CD14-positive monocyte (primary cell): ENCODE measurements around the gene RELN. TPM values are rescaled to one million over a fixed set of nuclear protein-coding genes. Genes with fewer than 3 reads are reported as not detected.

ENCODE experiments used
- DNase-seq, 3 donors: peaks; one replicate each; pipeline ENCODE4 v3.0.0-alpha.2; 2011 to 2022
- H2AFZ ChIP-seq: 2 replicates; pipeline ENCODE4 v1.6.0; 2012; ENCODE audit warnings: mild to moderate bottlenecking, low read depth, low read length, inconsistent platforms; ENCODE audit not compliant: insufficient read depth, poor library complexity, severe bottlenecking
- H3K27ac ChIP-seq, 2 donors: 1 replicate in 1 of 2; 2 replicates in 1 of 2; pipeline ENCODE4 v1.5.1; 2012 to 2013; ENCODE audit warnings: low read length in 2 of 2, control low read depth in 1 of 2, inconsistent platforms in 1 of 2, low read depth in 1 of 2, mild to moderate bottlenecking in 1 of 2
- H3K27me3 ChIP-seq, 2 donors: one replicate each; pipeline versions ENCODE4 v1.6.0 to v1.6.1; 2011 to 2013; ENCODE audit warnings: low read length in 2 of 2; ENCODE audit not compliant: control insufficient read depth in 2 of 2, insufficient read depth in 2 of 2
- H3K36me3 ChIP-seq, 2 donors: replicated peaks in 1 of 2; 1 replicate in 1 of 2; 2 replicates in 1 of 2; pipeline versions ENCODE4 v1.5.1 to v1.6.1; 2012 to 2013; ENCODE audit warnings: low read length in 2 of 2, control low read depth in 1 of 2, inconsistent platforms in 1 of 2, mild to moderate bottlenecking in 1 of 2; ENCODE audit not compliant: insufficient read depth in 2 of 2, control insufficient read depth in 1 of 2
- H3K4me1 ChIP-seq, 2 donors: 1 replicate in 1 of 2; 2 replicates in 1 of 2; pipeline versions ENCODE4 v1.5.1 to v1.6.1; 2012 to 2013; ENCODE audit warnings: low read length in 2 of 2, control low read depth in 1 of 2, inconsistent platforms in 1 of 2, mild to moderate bottlenecking in 1 of 2, moderate library complexity in 1 of 2; ENCODE audit not compliant: insufficient read depth in 2 of 2, control insufficient read depth in 1 of 2
- H3K4me2 ChIP-seq: replicated peaks from 2 replicates; pipeline ENCODE3; 2012; ENCODE audit warnings: low read length, moderate library complexity, mild to moderate bottlenecking; ENCODE audit not compliant: poor library complexity, severe bottlenecking; ENCODE audit errors: extremely low read depth
- H3K4me3 ChIP-seq, 3 experiments: fragments of 200-600 bp in 1 of 3; sonication (generic) in 1 of 3; replicated peaks in 1 of 3; 1 replicate in 2 of 3; 2 replicates in 1 of 3; pipeline ENCODE4 v1.5.1; 2011 to 2013; ENCODE audit warnings: low read length in 3 of 3, mild to moderate bottlenecking in 3 of 3, control low read depth in 2 of 3, low read depth in 2 of 3, inconsistent platforms in 1 of 3, moderate library complexity in 1 of 3
- H3K79me2 ChIP-seq: 2 replicates; pipeline ENCODE4 v1.6.0; 2012; ENCODE audit warnings: mild to moderate bottlenecking, control low read depth, inconsistent platforms, low read length, moderate library complexity; ENCODE audit not compliant: insufficient read depth
- H3K9ac ChIP-seq: 2 replicates; pipeline ENCODE4 v1.6.0; 2017; ENCODE audit warnings: low read length, mild to moderate bottlenecking; ENCODE audit not compliant: insufficient read depth, poor library complexity, severe bottlenecking
- H3K9me3 ChIP-seq, 2 donors: replicated peaks in 1 of 2; 1 replicate in 1 of 2; 2 replicates in 1 of 2; pipeline versions ENCODE4 v1.5.1 to v1.6.1; 2012 to 2013; ENCODE audit warnings: low read length in 2 of 2, control low read depth in 1 of 2; ENCODE audit not compliant: control insufficient read depth in 1 of 2, insufficient read depth in 1 of 2
- H4K20me1 ChIP-seq: 2 replicates; pipeline ENCODE4 v1.6.0; 2012; ENCODE audit warnings: mild to moderate bottlenecking, low read length, control low read depth, moderate library complexity; ENCODE audit not compliant: insufficient read depth
- H3K27ac Mint-ChIP-seq, 7 donors: one replicate each; pipeline ENCODE4 v1.8.0; 2020; ENCODE audit warnings: mild to moderate bottlenecking in 7 of 7, mixed read lengths in 7 of 7, moderate library complexity in 6 of 7, inconsistent platforms in 2 of 7
- H3K27me3 Mint-ChIP-seq, 3 donors: one replicate each; pipeline ENCODE4 v1.8.0; 2021 to 2022; ENCODE audit warnings: low read depth in 3 of 3, mild to moderate bottlenecking in 3 of 3, mixed read lengths in 3 of 3, moderate library complexity in 3 of 3, inconsistent platforms in 1 of 3
- H3K36me3 Mint-ChIP-seq, 2 donors: one replicate each; pipeline ENCODE4 v1.8.0; 2020; ENCODE audit warnings: mixed read lengths in 2 of 2, inconsistent platforms in 1 of 2, mild to moderate bottlenecking in 1 of 2
- H3K4me1 Mint-ChIP-seq: one replicate; pipeline ENCODE4 v1.8.0; 2020; ENCODE audit warnings: mild to moderate bottlenecking, mixed read lengths
- H3K4me3 Mint-ChIP-seq, 2 donors: one replicate each; pipeline ENCODE4 v1.8.0; 2020; ENCODE audit warnings: mild to moderate bottlenecking in 2 of 2, mixed read lengths in 2 of 2, moderate library complexity in 1 of 2
- H3K9me3 Mint-ChIP-seq, 7 donors: one replicate each; pipeline ENCODE4 v1.8.0; 2020 to 2022; ENCODE audit warnings: mixed read lengths in 7 of 7, mild to moderate bottlenecking in 6 of 7, moderate library complexity in 6 of 7, inconsistent platforms in 2 of 7
- CTCF ChIP-seq: fragments of 200-600 bp; IDR thresholded peaks from one replicate; pipeline ENCODE4 v1.8.0; 2022; ENCODE audit warnings: antibody characterized with exemption, mild to moderate bottlenecking
- WGBS: methylation state at CpG from one replicate; pipeline ENCODE4 v1.1.5; 2013; ENCODE audit warnings: missing lambda C conversion rate; ENCODE audit not compliant: insufficient coverage; 5-methylcytosine and 5-hydroxymethylcytosine counted together
- intact Hi-C, 2 donors: fragments of 100-400 bp; cut with micrococcal nuclease; formaldehyde crosslinking; loops; one replicate each; pipeline versions ENCODE4 v1.15.0 to v1.15.1; 2023
- polyA plus RNA-seq, 3 donors: library from polyadenylated mRNA; depleted of rRNA in 1 of 3; unstranded in 2 of 3; stranded (reverse) in 1 of 3; fragments of 300-500 nt in 2 of 3; fragments of >200 nt in 1 of 3; fragmentation: Illumina TruSeq in 2 of 3; gene quantifications; 1 replicate in 2 of 3; 2 replicates in 1 of 3; pipeline ENCODE4 v1.2.3, GENCODE V29; 2012 to 2021

The RELN gene
- polyA plus RNA-seq, 3 donors: not detected

GRCh38 chr7:103865442-103865841 is 124.0 kb downstream of the RELN start:
- no peaks in the 10 kb centered on the region for H3K36me3 ChIP-seq
- H3K27me3 ChIP-seq: no peaks in the 10 kb centered on the region
- Mint-ChIP-seq H3K36me3 (no peaks in the 10 kb centered on the region), H3K4me3 (no peak overlapping the region), H3K27ac (no peak overlapping the region), H3K4me1 (no peaks in the 10 kb centered on the region), H3K9me3 (peaks cover 0 to 2% (median 0%) of the 10 kb centered on the region in 7 donors), H3K27me3 (no peaks in the 10 kb centered on the region)
- WGBS: 100% methylated on average over 1 of the region's 5 CpGs
- no peak overlapping the region for H3K4me3 ChIP-seq
- no peak overlapping the region for H2AFZ ChIP-seq
- no peak for TF ChIP-seq CTCF
- no peaks in the 10 kb centered on the region for H3K79me2 ChIP-seq
- no peak overlapping the region for H3K27ac ChIP-seq
- H3K4me1 ChIP-seq: no peaks in the 10 kb centered on the region
- no peak for DNase-seq
- no peak overlapping the region for H3K9ac ChIP-seq
- H4K20me1 ChIP-seq: no peaks in the 10 kb centered on the region
- no peaks in the 10 kb centered on the region for H3K9me3 ChIP-seq
- H3K4me2 ChIP-seq: no peak overlapping the region
- intact Hi-C loops: no loop called here

- Histone ChIP-seq H3K4me1 (no peaks in the 10 kb centered on the region), H3K9me3 (no peaks in the 10 kb centered on the region), H3K36me3 (no peaks in the 10 kb centered on the region), H2AFZ (no peak overlapping the region), H3K27me3 (no peaks in the 10 kb centered on the region), H3K79me2 (no peaks in the 10 kb centered on the region), H3K4me2 (no peak overlapping the region), H3K9ac (no peak overlapping the region), H4K20me1 (no peaks in the 10 kb centered on the region), H3K4me3 (no peak overlapping the region), H3K27ac (no peak overlapping the region)
- TF ChIP-seq CTCF: no peak
- no peaks in the 10 kb centered on the region for H3K4me1 Mint-ChIP-seq
- no peaks in the 10 kb centered on the region for H3K27me3 Mint-ChIP-seq
- no peak for DNase-seq
- peaks cover 0 to 3% (median 0%) of the 10 kb centered on the region in 7 donors for H3K9me3 Mint-ChIP-seq
- H3K4me3 Mint-ChIP-seq: no peak overlapping the region
- intact Hi-C loops: no loop called here
- WGBS: no CpG with 5 or more reads among the region's 4 CpGs
- H3K36me3 Mint-ChIP-seq: no peaks in the 10 kb centered on the region
- no peak overlapping the region for H3K27ac Mint-ChIP-seq
Measured at GRCh38 chr7:103862302-103863035, 127.0 kb downstream of the RELN start.
